BE2C (cell line): ENCODE data around the gene TFB1M.
A peak's percentile ranks its signal among the peaks of the same experiment; 100 is the strongest.
"Not testable (repeated sequence)": the region's sequence is repeated elsewhere in the genome, so short reads cannot be mapped to it uniquely, and the experiment has no call there.

ENCODE experiments used
- DNase-seq: peaks from one replicate; pipeline ENCODE4 v3.0.0-alpha.2; 2020
- H3K27me3 ChIP-seq: fragments of 250-450 bp; sonication (Bioruptor Pico); 2 replicates; pipeline ENCODE4 v1.5.1; 2020; ENCODE audit warnings: mild to moderate bottlenecking
- H3K36me3 ChIP-seq: fragments of 250-450 bp; sonication (Bioruptor Pico); 2 replicates; pipeline ENCODE4 v1.5.1; 2020; ENCODE audit warnings: mild to moderate bottlenecking
- H3K4me1 ChIP-seq: fragments of 250-450 bp; sonication (Bioruptor Pico); 2 replicates; pipeline ENCODE4 v1.5.1; 2020
- H3K4me3 ChIP-seq: 2 replicates; pipeline ENCODE4 v1.5.1; 2011; ENCODE audit warnings: low read depth, low read length
- H3K9me3 ChIP-seq: fragments of 250-450 bp; sonication (Bioruptor Pico); 2 replicates; pipeline ENCODE4 v1.5.1; 2020
- TF ChIP-seq, protein P1 (sequence below): IDR thresholded peaks from 2 replicates; pipeline ENCODE4 v1.5.1; 2012; ENCODE audit warnings: mild to moderate bottlenecking, low read depth, low read length

TFB1M gene

DNA sequence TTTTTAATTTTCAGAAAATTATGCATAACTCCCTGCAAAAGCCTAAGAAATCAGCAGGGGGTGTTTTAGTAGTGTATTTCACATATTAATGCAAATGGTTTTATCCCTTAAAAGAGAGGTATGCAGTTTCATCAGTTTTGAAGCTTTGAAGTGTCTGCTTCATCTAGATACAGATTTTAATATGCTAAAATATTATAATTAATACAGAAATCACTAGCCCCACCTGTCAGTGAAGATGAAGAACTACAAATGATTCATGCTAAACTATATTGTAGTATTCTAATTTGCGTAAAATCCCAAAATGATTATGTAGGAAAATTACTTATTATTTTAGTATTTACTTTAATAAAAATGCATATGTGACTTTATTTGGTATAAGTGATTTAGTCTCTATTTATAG lies 2.9 kb upstream of the TFB1M start:
- TF ChIP-seq, protein P1, sequence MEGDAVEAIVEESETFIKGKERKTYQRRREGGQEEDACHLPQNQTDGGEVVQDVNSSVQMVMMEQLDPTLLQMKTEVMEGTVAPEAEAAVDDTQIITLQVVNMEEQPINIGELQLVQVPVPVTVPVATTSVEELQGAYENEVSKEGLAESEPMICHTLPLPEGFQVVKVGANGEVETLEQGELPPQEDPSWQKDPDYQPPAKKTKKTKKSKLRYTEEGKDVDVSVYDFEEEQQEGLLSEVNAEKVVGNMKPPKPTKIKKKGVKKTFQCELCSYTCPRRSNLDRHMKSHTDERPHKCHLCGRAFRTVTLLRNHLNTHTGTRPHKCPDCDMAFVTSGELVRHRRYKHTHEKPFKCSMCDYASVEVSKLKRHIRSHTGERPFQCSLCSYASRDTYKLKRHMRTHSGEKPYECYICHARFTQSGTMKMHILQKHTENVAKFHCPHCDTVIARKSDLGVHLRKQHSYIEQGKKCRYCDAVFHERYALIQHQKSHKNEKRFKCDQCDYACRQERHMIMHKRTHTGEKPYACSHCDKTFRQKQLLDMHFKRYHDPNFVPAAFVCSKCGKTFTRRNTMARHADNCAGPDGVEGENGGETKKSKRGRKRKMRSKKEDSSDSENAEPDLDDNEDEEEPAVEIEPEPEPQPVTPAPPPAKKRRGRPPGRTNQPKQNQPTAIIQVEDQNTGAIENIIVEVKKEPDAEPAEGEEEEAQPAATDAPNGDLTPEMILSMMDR: peak; percentile 23; the same call in 1 of the 2 replicates
- H3K4me1 ChIP-seq: no peaks in the 10 kb centered on the region
- H3K27me3 ChIP-seq: no peaks in the 10 kb centered on the region
- no peaks in the 10 kb centered on the region for H3K36me3 ChIP-seq
- H3K9me3 ChIP-seq: no peaks in the 10 kb centered on the region
- H3K4me3 ChIP-seq: no peak overlapping the region
- no peak for DNase-seq

DNA sequence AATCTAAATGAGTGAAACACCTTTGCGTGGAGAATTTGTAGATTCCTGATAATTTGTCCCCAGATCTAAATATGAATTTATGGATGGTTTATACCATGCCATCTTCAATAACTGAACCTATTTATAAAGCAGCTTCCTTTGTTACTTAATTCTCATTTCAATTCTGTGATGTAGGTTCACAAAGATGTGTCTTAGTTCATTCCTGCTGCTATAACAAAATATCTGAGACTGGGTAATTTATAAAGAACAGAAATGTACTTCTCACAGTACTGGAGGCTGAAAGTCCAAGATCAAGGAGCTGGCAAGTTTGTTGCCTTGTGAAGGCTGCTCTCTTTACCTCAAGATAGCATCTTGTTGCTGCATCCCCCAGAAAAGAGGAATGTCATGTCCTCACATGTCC lies 2.1 kb upstream of the TFB1M start:
- no peaks in the 10 kb centered on the region for H3K4me1 ChIP-seq

DNA sequence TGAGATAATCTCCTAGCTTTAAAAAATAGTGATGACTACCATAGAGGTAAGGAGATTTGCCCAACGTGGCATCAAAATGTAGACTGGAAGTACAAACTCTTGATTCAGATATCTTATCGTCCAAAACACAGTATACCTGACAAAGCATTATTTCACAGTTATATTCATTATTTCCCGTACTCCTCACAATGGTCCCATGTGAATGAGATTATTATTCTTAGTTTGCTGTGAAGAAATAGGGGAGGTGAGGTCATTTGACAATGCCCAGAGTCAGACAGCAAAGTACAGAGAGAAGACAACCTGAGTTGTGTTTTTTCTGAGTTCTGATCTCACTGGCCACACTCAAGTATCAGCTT lies 1.2 kb upstream of the TFB1M start:
- TF ChIP-seq, protein P1: no peak
- no peaks in the 10 kb centered on the region for H3K27me3 ChIP-seq
- no peak for DNase-seq
- peak overlapping the region; percentile 68 for H3K4me3 ChIP-seq
- peaks cover under 1% of the 10 kb centered on the region; the same call in 1 of the 2 replicates for H3K36me3 ChIP-seq
- no peaks in the 10 kb centered on the region for H3K4me1 ChIP-seq
- H3K9me3 ChIP-seq: no peaks in the 10 kb centered on the region

More for the DNA sequence above, 2.1 kb upstream of the TFB1M start:
- Histone ChIP-seq H3K36me3 (no peaks in the 10 kb centered on the region; the same call in 1 of the 2 replicates), H3K9me3 (no peaks in the 10 kb centered on the region), H3K27me3 (no peaks in the 10 kb centered on the region), H3K4me3 (no peak overlapping the region)
- no peak for DNase-seq
- TF ChIP-seq, protein P1: no peak

DNA sequence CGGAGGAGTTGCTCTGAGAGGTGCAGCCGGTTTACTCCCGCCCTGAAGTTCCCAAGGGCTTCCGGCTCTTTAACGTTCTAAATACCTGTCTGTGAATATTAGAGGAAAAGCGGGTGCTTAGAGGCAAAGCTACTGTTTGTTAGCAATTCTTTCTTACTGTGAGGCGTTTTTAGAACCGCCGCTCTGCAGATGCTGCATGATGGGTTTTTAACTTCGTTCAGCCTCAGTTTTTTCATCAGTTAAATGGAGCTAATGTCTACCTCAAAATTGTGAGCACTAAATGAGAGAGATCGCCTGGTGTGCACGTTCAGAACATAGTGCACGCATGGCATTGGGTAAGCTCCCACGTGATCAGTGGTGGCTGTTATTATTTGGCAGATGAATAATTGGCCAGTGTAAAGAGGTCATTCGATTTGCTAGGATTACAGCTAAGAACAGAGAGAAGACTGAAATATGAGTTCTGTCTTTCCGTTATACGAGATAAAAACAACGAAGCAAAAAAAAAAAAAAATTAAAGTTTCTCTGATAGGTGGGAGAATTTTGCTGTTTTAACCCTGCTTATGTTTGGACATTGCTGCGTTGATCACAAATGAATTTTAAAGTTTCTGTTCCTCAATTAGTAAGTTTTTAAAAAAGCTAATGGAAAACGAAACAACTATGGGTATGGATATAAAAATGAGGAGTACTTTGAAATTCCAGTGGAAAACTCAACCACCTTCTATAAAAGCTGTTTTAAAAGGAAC lies 660 bp upstream of the TFB1M start:
- DNase-seq: peak; percentile 78
- peaks cover 4% of the 10 kb centered on the region; the same call in 1 of the 2 replicates for H3K36me3 ChIP-seq
- peak overlapping the region; percentile 68 for H3K4me3 ChIP-seq
- no peaks in the 10 kb centered on the region for H3K27me3 ChIP-seq
- H3K4me1 ChIP-seq: no peaks in the 10 kb centered on the region
- TF ChIP-seq, protein P1: no peak
- H3K9me3 ChIP-seq: no peaks in the 10 kb centered on the region

DNA sequence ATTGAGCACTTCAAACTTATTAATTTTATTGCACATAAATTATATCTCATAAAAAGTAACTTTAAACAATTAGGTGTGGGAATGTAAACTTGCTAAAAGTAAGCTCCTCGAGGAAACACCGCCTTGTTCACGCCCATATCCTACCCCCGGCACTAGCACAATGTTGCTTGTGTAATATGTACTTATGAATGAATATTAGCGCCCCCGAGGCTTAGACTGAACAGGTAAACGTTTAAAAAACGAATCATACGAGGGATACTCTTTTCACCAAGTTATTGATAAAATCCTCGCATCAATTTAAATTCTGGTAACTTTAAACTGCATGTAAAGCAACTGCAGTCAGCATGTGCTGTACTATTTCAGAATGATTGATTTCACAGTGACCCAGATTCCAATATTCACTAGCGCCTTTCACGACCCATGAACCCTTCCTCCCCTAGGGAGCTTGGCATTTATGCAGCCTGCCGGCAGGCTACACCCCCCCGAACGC lies 637 bp downstream of the TFB1M start:
- TF ChIP-seq, protein P1: no peak
- peak overlapping the region; percentile 68 for H3K4me3 ChIP-seq
- H3K9me3 ChIP-seq: no peaks in the 10 kb centered on the region
- H3K27me3 ChIP-seq: no peaks in the 10 kb centered on the region
- H3K36me3 ChIP-seq: peaks cover 13% of the 10 kb centered on the region
- H3K4me1 ChIP-seq: no peaks in the 10 kb centered on the region
- DNase-seq: peak; percentile 57

DNA sequence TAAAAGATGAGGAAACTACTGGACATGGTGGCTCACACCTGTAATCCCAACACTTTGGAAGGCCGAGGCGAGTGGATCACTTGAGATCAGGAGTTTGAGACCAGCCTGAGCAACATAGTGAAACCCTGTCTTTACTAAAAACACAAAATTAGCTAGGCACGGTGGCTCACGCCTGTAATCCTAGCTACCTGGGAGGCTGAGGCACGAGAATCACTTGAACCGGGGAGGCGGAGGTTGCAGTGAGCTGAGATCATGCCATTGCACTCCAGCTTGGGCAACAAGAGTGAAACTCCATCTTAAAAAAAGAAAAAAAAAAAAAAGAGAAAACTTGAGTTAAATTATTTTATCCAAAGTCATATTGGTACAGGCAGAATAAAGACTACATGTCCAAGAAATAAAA lies 1.3 kb downstream of the TFB1M start:
- H3K4me1 ChIP-seq, H3K27me3 ChIP-seq, H3K9me3 ChIP-seq, DNase-seq: not testable (repeated sequence)
- H3K36me3 ChIP-seq: peaks cover 19% of the 10 kb centered on the region
- H3K4me3 ChIP-seq: peak overlapping the region; percentile 68
